Activated CD4-positive, alpha-beta T cell treated with anti-CD3 and anti-CD28 coated beads, Interleukin-2, amount 10 ng/mL, durations not matched to agents 24 days and 14 days (primary cell): ENCODE measurements around the gene GALNT13. TPM values are rescaled to one million over a fixed set of nuclear protein-coding genes. Genes with fewer than 3 reads are reported as not detected.

ENCODE experiments used
- DNase-seq: peaks from one replicate; pipeline ENCODE4 v3.0.0; 2022
- H3K27ac Mint-ChIP-seq: one replicate; pipeline ENCODE4 v1.8.0; 2022; ENCODE audit warnings: mild to moderate bottlenecking, mixed read lengths
- H3K27me3 Mint-ChIP-seq: one replicate; pipeline ENCODE4 v1.8.0; 2022; ENCODE audit warnings: mixed read lengths
- H3K36me3 Mint-ChIP-seq: one replicate; pipeline ENCODE4 v1.8.0; 2022; ENCODE audit warnings: low read depth, mild to moderate bottlenecking, mixed read lengths
- H3K4me1 Mint-ChIP-seq: one replicate; pipeline ENCODE4 v1.8.0; 2021; ENCODE audit warnings: mixed read lengths
- H3K4me3 Mint-ChIP-seq: one replicate; pipeline ENCODE4 v1.8.0; 2022; ENCODE audit warnings: mild to moderate bottlenecking, moderate library complexity, mixed read lengths
- H3K9me3 Mint-ChIP-seq: one replicate; pipeline ENCODE4 v1.8.0; 2021; ENCODE audit warnings: mixed read lengths
- intact Hi-C: fragments of 100-400 bp; cut with micrococcal nuclease; formaldehyde crosslinking; loops from one replicate; pipeline ENCODE4 v1.15.1; 2023
- total RNA-seq: library from RNA; stranded (reverse); gene quantifications from 2 replicates; pipeline ENCODE4 v1.2.3, GENCODE V29; 2022

Gene GALNT13
- total RNA-seq, 1 donor from 2014 or later: not detected

DNA sequence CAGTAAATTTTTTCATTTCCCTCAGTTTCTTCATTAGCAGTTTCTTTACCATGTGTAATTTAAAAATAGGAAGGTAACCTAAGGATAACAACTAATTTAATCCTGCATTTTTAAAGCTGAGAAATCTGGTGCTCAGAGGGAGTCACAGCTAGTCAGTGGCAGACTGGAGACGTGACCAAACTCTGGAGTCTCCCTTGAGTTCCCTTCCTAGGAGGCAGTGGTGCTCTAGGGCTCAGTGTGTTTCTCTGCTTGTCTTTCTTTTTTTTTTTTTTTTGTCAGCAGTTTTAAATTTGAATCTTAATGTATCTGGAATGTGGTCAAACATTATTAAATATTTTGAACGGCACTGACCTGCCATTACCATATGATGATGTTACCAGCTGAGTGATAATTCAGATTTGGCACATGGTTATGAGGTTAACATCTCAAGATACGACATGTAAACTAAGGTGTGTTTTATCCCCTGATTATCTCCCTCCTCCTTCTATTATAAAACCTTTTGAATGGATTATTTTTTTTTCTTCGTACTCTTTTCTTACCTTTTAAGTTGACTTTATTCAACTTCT is 226.2 kb downstream of the GALNT13 start:
- H3K9me3 Mint-ChIP-seq: no peaks in the 10 kb centered on the region
- no peak overlapping the region for H3K27ac Mint-ChIP-seq
- no peak overlapping the region for H3K4me3 Mint-ChIP-seq
- H3K4me1 Mint-ChIP-seq: no peaks in the 10 kb centered on the region
- DNase-seq: no peak
- H3K36me3 Mint-ChIP-seq: no peaks in the 10 kb centered on the region
- intact Hi-C loops: no loop called here
- no peaks in the 10 kb centered on the region for H3K27me3 Mint-ChIP-seq

DNA sequence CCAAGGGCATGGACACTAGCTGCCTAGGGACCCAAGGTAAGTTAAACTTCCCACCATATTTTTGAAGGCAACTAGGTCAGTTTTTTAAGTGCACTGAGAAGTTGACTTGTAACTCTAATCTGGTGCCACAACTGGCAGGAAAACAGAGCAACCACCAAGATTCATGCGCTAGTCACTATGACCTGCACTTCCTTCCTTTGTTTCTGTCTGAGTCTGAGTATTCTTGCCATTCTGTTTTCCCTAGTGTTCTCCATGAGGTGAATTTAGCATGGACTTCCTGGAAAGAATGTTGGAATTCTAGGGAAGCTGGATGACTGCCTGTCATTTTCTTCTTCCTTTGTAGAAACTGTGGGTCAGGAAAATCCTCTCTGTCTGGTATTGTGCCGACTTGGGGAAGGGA is 249.0 kb downstream of the GALNT13 start:
- no peaks in the 10 kb centered on the region for H3K36me3 Mint-ChIP-seq
- no peaks in the 10 kb centered on the region for H3K4me1 Mint-ChIP-seq
- intact Hi-C loops: no loop called here
- H3K4me3 Mint-ChIP-seq: no peak overlapping the region
- DNase-seq: no peak
- no peaks in the 10 kb centered on the region for H3K27me3 Mint-ChIP-seq
- H3K27ac Mint-ChIP-seq: no peak overlapping the region
- peaks cover 7% of the 10 kb centered on the region for H3K9me3 Mint-ChIP-seq

DNA sequence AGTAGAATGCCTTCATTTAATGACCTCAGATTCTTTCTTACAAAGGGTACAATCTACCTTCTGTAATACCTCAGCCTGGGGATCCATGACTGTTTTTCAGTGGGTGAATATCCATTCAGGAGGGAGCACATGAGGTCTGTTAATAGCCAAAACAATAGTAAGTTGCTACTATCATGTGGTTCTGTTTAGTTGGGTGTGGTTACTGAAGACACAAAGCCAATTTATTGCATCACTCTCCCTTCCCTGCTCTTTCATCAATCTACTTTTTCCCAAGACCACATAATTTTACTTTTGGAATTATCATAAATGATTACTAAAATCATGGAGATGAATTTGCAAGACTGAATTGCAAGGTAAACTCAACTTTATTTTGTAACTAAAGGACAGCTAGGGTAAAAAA is 254.2 kb downstream of the GALNT13 start:
- no peaks in the 10 kb centered on the region for H3K4me1 Mint-ChIP-seq
- no peak for DNase-seq
- no peaks in the 10 kb centered on the region for H3K27me3 Mint-ChIP-seq
- no peak overlapping the region for H3K27ac Mint-ChIP-seq
- no peaks in the 10 kb centered on the region for H3K9me3 Mint-ChIP-seq
- no peak overlapping the region for H3K4me3 Mint-ChIP-seq
- no peaks in the 10 kb centered on the region for H3K36me3 Mint-ChIP-seq
- intact Hi-C loops: no loop called here

DNA sequence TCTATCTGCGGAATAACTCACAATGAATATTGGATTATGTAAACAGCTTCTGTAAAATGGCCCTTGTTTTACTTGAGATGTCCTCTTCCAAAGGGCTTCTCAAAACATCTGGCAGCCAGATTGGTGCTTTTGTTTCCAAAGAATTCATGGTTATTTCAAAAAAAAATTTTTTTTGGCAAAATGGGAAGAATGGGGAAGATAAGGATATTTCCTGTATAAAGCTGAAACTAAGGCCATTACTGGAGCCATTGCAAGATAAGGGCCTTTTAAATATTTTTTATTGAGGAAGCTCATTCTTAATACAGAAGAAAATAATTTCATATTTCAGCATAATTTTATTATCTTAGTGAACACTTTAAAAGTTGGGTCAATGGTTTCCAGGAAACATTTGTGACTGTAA is 259.1 kb downstream of the GALNT13 start:
- H3K9me3 Mint-ChIP-seq: no peaks in the 10 kb centered on the region
- H3K27ac Mint-ChIP-seq: no peak overlapping the region
- no peak for DNase-seq
- no peaks in the 10 kb centered on the region for H3K4me1 Mint-ChIP-seq
- intact Hi-C loops: no loop called here
- no peaks in the 10 kb centered on the region for H3K27me3 Mint-ChIP-seq
- H3K4me3 Mint-ChIP-seq: no peak overlapping the region
- no peaks in the 10 kb centered on the region for H3K36me3 Mint-ChIP-seq

DNA sequence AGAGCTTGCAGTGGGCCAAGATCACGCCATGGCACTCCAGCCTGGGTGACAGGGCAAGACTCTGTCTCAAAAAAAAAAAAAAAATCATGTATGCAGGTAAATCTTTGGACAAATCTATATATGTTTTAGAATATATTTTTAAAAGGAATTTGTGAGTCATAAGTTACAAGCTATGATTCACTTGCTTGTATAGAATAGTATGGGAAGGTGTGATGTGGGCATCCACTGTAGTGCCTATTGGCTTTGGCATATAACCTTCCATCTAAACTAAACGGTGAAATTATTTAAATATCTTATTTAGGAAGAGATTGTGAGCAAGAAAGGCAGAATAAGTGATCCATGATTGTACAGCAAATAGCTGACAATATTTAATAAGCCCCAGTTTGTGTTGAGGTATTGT is 261.1 kb downstream of the GALNT13 start:
- H3K27ac Mint-ChIP-seq: no peak overlapping the region
- no peaks in the 10 kb centered on the region for H3K36me3 Mint-ChIP-seq
- H3K4me1 Mint-ChIP-seq: no peaks in the 10 kb centered on the region
- no peak for DNase-seq
- intact Hi-C loops: no loop called here
- no peaks in the 10 kb centered on the region for H3K9me3 Mint-ChIP-seq
- no peak overlapping the region for H3K4me3 Mint-ChIP-seq
- H3K27me3 Mint-ChIP-seq: no peaks in the 10 kb centered on the region

DNA sequence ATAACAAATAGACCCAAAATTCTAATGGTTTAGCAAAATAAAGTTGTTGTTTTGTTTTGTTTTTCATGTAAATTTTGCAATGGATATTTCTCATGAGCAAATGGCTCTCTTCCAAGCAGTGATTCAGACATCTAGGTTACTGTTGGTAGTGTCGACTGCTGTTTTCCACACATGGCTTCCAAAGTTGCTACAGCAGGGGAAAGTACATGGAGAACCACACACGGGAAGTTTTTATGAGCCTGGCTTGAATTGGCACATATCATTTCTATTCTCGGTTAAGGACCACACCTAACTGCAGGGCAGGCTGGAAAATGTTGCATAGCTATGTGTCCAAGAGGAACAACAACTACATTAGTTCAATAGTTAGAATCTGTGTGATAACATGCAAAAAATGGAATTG is 262.1 kb downstream of the GALNT13 start:
- no peak for DNase-seq
- no peaks in the 10 kb centered on the region for H3K27me3 Mint-ChIP-seq
- H3K9me3 Mint-ChIP-seq: no peaks in the 10 kb centered on the region
- no peak overlapping the region for H3K4me3 Mint-ChIP-seq
- no peaks in the 10 kb centered on the region for H3K36me3 Mint-ChIP-seq
- no peaks in the 10 kb centered on the region for H3K4me1 Mint-ChIP-seq
- no peak overlapping the region for H3K27ac Mint-ChIP-seq
- intact Hi-C loops: no loop called here

DNA sequence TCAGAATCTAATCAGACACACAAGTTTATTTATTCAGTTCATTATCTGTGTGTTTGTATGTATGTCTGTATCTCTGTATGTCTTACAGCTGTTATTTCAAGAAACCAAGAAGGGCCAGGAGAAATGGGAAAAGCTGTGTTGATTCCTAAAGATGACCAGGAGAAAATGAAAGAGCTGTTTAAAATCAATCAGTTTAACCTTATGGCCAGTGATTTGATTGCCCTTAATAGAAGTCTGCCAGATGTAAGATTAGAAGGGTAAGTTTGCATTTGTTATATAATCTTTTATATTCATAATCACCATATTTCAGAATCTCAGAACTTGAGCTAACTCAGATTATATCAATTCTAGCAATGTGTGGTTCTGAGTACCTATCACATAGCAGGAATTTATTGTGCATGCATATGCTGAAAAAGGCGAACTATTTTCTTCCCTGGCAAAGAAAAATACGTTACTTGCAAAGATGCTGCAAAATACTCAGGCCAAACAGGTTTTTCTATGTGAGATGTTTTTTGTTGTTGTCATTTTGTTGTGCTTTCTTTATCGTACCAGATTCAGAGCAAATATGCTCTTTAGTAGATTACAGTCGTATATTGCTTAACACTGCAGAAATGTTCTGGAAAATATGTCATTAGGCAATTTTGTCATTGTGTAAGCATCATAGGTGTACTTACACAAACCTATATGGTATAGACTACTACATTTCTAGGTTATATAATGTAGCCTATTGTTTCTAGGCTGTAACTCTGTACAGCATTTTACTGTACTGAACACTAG is 268.7 kb downstream of the GALNT13 start:
- intact Hi-C loops: no loop called here
- Mint-ChIP-seq H3K27ac (no peak overlapping the region), H3K4me3 (no peak overlapping the region)

DNA sequence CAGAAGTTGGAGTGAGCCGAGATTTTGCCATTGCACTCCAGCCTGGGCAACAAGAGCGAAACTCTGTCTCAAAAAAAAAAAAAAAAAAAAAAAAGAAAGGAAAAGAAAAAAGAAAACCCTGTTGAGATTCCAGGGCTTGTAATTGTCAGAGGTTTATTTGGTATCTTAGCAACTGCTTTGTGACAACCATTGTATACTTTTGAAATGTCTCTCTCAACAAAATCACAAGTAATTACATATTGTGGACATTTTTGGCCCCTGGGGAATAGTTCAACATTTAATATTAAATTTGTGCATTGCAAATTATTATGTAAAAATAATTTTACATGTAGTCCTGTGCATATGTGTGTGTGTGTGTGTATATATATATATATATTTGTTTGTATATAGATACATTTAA is 270.8 kb downstream of the GALNT13 start:
- Mint-ChIP-seq H3K36me3 (no peaks in the 10 kb centered on the region), H3K4me1 (no peaks in the 10 kb centered on the region), H3K27ac (no peak overlapping the region), H3K4me3 (no peak overlapping the region), H3K27me3 (no peaks in the 10 kb centered on the region), H3K9me3 (no peaks in the 10 kb centered on the region)
- intact Hi-C loops: no loop called here
- no peak for DNase-seq

More for the DNA sequence above, 268.7 kb downstream of the GALNT13 start:
- Mint-ChIP-seq H3K36me3 (no peaks in the 10 kb centered on the region), H3K4me1 (no peaks in the 10 kb centered on the region), H3K27me3 (no peaks in the 10 kb centered on the region), H3K9me3 (no peaks in the 10 kb centered on the region)
- no peak for DNase-seq

DNA sequence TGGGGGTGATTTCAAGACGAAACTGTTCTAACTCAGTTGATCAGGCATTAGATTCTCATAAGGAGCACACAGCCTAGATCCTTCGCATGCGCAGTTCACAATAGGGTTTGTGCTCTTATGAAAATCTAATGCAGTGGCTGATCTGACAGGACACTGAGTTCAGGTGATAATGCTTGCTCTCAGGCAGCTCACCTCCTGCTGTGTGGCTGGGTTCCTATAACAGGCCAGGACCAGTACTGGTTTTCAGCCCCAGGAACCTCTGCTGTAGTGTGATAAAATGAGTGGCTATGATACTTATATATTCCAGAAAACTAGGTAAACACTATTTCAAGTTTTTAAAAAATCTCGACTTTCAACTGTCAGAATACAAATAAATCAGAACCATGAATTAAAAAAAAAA is 271.4 kb downstream of the GALNT13 start:
- no peaks in the 10 kb centered on the region for H3K36me3 Mint-ChIP-seq
- H3K9me3 Mint-ChIP-seq: no peaks in the 10 kb centered on the region
- no peaks in the 10 kb centered on the region for H3K4me1 Mint-ChIP-seq
- no peaks in the 10 kb centered on the region for H3K27me3 Mint-ChIP-seq
- no peak for DNase-seq
- intact Hi-C loops: no loop called here
- H3K4me3 Mint-ChIP-seq: no peak overlapping the region
- H3K27ac Mint-ChIP-seq: no peak overlapping the region

DNA sequence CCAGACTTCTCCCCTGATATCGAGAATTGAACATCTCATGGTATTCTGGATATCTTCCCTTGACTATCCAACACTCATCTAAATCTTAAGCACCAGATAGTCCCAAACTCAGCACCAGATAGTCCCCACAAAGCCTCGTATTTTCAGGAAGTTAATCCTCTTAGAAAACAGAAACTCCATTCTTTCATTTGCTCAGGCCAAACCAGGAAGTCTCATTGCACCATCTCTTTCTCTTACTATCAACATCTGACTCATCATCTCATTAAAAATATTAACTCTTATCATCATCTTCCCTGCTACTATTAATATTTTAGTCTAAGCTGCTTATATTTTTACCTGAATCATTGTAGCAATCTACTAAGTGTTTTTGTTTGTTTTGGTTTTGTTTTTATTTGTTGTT is 286.4 kb downstream of the GALNT13 start:
- intact Hi-C loops: no loop called here
- no peaks in the 10 kb centered on the region for H3K9me3 Mint-ChIP-seq
- no peaks in the 10 kb centered on the region for H3K4me1 Mint-ChIP-seq

DNA sequence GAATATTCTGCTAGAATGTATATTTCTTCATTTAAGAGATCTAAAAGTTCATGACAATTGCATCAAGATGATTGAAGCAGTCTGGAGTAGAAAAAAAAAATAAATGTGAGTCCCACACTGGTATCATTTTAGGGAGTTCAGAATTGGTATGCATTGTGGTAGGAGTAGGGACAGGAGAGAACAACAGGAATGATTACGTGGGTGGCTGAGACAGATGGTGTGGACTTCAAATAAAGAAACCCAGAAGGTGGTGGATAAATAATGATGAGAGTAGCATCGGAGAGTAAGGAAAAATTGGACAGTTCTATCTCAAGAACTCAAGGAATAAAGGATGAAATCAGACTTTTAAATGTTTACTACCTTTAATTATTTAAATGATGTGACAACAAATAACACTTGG is 289.6 kb downstream of the GALNT13 start:
- Mint-ChIP-seq H3K36me3 (no peaks in the 10 kb centered on the region), H3K27ac (no peak overlapping the region), H3K4me3 (no peak overlapping the region), H3K4me1 (no peaks in the 10 kb centered on the region), H3K27me3 (no peaks in the 10 kb centered on the region), H3K9me3 (no peaks in the 10 kb centered on the region)
- DNase-seq: no peak
- intact Hi-C loops: no loop called here

More for the DNA sequence above, 286.4 kb downstream of the GALNT13 start:
- no peak overlapping the region for H3K4me3 Mint-ChIP-seq
- H3K27ac Mint-ChIP-seq: no peak overlapping the region
- DNase-seq: no peak
- H3K36me3 Mint-ChIP-seq: no peaks in the 10 kb centered on the region
- H3K27me3 Mint-ChIP-seq: no peaks in the 10 kb centered on the region

DNA sequence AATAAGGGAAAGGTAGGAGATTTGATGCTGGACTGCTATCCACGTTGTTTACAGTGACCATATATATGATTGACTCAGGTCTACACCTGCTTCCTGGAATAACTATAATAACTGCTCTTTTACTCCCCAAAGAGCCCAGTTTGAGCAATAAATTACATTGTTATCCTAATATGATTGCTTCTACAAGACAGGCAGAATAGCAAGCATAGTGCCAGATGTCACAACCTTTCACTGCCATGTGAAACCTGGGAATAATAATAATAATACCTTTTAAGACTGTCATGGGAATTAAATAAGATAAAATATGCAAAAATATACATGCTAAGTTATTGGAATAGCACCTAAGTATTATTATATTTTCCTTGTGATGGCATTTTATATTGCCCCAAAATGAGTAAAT is 298.7 kb downstream of the GALNT13 start:
- no peak overlapping the region for H3K4me3 Mint-ChIP-seq
- intact Hi-C loops: no loop called here
- no peak for DNase-seq
- H3K4me1 Mint-ChIP-seq: no peaks in the 10 kb centered on the region
- H3K27me3 Mint-ChIP-seq: no peaks in the 10 kb centered on the region
- no peaks in the 10 kb centered on the region for H3K9me3 Mint-ChIP-seq
- H3K36me3 Mint-ChIP-seq: no peaks in the 10 kb centered on the region
- no peak overlapping the region for H3K27ac Mint-ChIP-seq

DNA sequence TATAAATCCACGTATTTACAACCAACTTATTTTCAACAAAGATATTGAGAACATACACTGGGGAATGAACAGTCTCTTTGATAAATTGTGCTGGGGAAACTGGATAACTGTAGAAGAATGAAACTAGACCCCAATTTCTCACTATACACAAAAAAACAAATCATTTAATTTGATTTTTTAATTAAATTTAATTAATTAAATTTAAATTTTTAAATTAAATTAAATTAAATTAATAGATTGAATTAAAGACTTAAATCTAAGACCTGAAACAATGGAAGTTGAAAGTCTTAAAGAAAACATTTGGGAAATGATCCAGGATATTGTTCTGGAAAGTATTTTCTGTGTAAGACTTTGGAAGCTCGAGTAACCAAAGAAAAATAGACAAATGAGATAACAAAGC is 301.4 kb downstream of the GALNT13 start:
- Mint-ChIP-seq H3K27me3 (no peaks in the 10 kb centered on the region), H3K27ac (no peak overlapping the region), H3K9me3 (no peaks in the 10 kb centered on the region), H3K4me3 (no peak overlapping the region), H3K36me3 (no peaks in the 10 kb centered on the region), H3K4me1 (no peaks in the 10 kb centered on the region)
- no peak for DNase-seq
- intact Hi-C loops: no loop called here

DNA sequence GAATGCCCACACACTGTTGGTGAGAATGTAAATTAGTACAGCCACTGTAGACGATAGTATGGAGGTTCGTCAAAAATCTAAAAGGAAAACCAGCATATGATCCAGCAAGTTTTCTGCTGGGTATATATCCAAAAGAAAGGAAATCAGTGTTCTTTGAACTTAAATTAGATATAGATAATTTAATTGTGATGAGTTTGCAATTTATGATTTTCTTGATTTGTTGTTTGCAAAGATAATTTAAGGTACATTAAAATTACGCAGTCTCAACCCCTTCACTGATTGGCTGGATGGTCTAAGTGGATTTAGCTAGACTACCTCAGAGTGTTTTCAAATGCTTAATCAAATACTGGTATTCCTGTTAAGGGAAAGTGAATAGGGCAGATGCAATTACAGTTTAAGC is 302.2 kb downstream of the GALNT13 start:
- DNase-seq: no peak
- intact Hi-C loops: no loop called here
- no peak overlapping the region for H3K4me3 Mint-ChIP-seq
- H3K4me1 Mint-ChIP-seq: no peaks in the 10 kb centered on the region
- H3K27me3 Mint-ChIP-seq: no peaks in the 10 kb centered on the region
- H3K9me3 Mint-ChIP-seq: no peaks in the 10 kb centered on the region
- no peaks in the 10 kb centered on the region for H3K36me3 Mint-ChIP-seq
- H3K27ac Mint-ChIP-seq: no peak overlapping the region

DNA sequence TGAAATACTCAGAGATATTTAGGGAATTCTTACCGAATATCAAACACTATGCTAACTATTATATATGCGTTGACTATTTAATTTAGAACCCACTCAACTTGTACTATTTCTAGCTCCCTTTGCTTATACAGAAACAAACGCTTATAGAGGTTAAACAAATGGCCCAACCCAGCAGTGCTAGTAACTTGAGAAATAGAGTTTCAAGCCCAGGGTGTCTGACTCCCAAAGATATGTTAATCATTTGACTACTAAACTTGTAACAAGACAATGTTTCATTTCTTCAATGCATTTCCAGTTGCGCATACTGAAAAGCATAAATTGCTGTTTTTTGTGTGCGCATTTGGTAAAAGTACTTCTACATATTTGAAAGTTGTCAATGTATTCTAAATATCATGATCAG is 310.3 kb downstream of the GALNT13 start:
- intact Hi-C loops: no loop called here
- H3K4me1 Mint-ChIP-seq: no peaks in the 10 kb centered on the region
- DNase-seq: no peak
- no peak overlapping the region for H3K27ac Mint-ChIP-seq
- no peak overlapping the region for H3K4me3 Mint-ChIP-seq
- H3K9me3 Mint-ChIP-seq: peaks cover 6% of the 10 kb centered on the region
- no peaks in the 10 kb centered on the region for H3K27me3 Mint-ChIP-seq
- H3K36me3 Mint-ChIP-seq: no peaks in the 10 kb centered on the region
